NCI-H1694 (cell line): ENCODE measurements around the gene NRIP1.
"Not testable (repeated sequence)": the region's sequence is repeated elsewhere in the genome, so short reads cannot be mapped to it uniquely, and the experiment has no call there.

ENCODE experiments used
- DNase-seq: peaks from one replicate; lab custom pipeline; 2025; lab: John Stamatoyannopoulos, UW

NRIP1 gene

DNA sequence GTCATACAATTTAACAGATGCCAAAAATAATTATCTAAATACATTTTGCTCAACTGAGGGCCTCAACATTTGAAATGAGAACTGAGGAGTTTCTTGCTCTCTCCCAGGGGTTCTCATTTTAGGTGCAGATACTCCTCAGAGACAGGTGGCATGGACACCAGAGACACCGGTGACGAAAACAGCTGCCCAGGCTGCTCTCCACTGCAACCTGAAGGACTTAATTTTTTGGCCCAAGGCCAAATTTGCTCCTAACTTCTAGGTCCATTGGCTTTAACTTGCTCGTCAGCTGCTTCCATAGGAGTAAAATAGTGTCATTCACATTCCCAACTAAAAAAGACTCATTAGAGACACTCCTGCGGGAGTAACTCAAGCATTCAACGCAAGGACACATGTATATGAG lies 87.0 kb downstream of the NRIP1 start:
- DNase-seq = no peak

DNA sequence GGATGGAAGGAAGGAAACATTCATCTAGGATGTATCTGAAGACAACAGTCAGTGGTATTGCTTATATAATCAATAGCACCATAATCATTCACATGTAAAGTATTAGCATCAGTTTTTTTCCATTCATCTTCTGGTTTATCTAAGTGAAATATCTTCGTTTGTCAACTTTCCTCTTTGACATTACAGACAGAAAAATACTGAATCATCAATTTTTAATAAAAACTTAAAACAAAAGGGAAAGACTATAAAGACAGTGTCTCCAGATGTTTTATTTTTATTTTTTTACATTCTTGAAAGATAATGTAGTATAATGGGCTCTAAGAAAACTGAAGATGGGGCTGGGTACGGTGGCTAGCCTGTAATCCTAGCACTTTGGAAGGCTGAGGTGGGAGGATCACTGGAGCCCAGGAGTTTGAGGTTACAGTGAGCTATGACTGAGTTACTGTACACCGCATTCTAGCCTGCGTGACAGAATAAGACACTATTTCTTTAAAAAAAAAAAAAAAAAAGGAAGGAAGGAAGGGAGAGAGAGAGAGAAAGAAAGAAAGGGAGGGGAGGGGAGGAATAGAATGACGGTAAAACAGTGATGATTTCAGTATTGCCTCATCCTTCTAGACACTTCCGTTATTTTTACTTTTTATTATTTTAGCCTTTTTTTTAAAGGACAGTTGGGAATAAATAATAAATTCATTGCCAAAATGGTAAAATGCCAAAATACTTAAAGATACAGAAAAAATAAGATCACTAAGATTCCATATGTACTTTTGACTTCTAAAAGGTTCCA lies 89.5 kb downstream of the NRIP1 start:
- DNase-seq = no peak

DNA sequence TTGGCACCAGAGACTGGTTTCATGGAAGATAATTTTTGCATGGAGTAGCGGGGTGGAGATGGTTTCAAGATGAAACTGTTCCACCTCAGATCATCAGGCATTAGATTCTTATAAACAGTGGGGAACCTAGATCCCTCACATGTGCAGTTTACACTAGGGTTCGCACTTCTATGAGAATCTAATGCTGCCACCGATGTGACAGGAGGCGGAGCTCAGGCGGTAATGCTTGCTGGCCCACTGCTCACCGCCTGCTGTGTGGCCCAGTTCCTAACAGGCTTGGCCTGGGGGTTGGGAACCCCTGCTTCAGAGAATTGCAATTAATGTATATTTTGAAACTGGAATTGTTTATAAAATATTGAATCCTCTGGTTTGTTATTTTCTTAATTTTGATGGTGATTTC lies 92.1 kb downstream of the NRIP1 start:
- DNase-seq = no peak

DNA sequence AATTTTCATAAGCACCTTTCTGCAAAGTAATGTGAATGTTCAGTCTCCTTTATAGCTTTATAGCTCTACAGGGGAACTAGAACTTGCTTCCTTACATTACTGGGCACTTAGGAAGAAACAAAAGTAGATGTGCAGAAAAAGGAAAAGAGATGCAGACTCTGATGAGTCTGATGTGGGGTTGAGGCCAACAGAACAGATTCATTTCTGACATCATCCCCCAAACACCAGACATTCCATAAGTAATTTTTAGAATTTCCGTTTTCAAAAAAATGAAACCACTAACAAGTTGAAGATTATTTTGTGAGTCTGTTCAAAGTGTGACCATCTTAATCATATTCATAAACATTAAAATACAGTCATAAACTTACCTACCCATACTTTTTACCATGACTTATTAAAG lies 96.0 kb downstream of the NRIP1 start:
- no peak for DNase-seq

DNA sequence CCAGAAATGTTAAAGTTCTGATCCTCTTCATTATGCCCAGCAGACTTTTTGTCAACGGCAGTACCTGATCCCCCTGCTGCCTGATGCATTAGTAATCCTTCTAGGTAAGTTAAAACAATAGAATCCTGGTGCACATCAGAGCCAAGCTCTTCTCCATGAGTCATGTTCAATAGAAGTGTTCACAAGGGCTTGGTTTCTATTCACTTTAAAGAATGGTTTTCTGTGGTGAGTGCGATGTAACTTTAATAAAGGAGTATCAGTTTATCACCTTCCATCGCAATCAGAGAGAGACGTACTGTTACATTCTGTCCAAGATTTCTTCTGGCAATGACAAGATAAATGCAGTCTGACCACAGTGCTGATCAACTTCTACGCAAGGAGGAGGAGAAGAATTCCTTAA lies 96.8 kb downstream of the NRIP1 start:
- DNase-seq = no peak

DNA sequence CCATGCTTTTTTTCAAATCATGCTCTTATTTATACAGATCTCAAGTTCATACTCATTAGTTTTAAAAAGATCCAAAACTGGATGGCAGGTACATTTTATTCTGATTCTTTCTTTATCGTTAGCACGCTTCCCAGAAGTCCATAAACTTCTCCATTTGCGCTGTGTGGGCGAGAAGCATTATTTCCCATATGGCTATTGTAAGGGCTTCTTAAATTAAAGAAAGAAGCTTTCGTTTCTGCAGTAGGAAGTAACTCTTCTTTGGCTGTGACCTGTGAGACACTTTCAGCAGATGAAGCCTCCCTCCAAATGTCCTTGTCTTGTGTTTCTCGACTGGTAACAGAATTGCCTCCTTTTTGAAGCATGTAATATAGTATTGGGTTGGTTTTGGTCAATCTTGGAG lies 100.2 kb downstream of the NRIP1 start:
- no peak for DNase-seq

DNA sequence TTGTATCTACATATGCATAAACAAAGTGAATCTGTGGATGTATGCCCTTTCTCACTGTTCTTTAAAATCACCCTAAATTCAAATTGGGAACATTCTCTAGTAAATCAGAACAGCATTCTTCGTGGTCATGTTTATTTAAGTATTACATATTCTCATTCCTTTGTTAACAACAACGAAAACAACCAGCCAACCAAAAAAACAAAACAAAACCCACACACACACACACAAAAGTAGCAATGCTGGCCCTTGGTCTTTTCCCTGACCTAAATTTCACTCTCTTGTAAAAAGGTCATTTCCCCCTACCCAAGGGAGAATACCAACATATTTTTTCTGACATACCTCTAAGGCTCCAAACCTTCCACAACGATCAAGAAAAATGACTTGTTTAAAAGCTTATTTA lies 102.6 kb downstream of the NRIP1 start:
- DNase-seq = no peak

DNA sequence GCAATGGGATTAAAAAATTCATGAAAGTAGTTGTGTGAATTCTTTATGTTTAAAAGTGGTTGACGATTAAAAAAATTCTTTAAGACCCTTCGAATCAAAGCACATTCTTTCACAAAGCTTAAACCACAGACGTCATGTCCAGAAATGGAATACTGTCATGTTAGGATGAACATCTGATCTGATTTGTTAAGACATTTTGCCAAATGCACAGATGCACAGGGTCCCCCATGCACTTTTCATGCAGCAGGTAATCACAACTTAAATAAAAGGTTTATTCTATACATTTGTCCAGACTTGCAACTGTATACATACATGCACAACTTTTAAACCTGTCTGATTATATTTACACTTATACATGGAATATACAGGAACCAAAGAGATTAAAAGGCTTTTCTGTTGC lies 103.3 kb downstream of the NRIP1 start:
- DNase-seq = no peak

DNA sequence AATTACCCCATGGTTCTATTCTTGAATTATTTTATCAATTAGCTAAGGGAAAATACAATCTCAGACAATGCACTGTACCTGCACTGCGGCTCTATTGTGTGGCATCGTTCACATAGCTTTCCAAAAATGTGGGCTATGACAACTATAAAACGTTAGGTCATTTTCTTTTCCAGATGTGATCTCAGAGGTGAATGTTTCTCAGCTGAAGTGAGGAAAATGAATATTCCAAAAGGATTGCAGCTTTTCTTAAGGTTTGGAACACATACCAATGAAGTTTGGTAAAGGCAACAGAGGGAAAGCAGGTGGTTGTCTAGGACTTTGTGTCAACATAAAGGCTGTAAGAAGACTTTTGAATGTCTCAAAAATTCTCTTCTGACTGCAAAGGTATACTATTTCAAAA lies 105.5 kb downstream of the NRIP1 start:
- no peak for DNase-seq

DNA sequence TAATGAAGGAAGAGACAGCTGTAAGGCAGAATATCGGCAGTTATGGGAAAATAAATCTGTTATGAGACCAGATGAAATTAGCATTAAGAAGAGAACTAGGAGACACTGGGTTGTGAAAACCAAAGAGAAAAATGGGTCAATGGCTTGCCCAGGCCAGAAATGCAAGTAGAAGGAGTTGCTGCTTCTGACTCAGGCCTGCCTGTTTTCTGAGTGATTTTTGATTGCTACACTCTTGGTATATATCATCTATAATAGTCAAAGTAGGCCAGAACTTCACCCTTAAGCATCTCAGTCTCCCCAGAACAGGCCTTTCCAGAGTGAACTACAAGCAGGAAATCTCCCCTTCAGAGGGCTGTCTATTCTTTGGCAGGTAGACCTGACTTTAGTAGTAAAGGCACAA lies 107.0 kb downstream of the NRIP1 start:
- DNase-seq = no peak

DNA sequence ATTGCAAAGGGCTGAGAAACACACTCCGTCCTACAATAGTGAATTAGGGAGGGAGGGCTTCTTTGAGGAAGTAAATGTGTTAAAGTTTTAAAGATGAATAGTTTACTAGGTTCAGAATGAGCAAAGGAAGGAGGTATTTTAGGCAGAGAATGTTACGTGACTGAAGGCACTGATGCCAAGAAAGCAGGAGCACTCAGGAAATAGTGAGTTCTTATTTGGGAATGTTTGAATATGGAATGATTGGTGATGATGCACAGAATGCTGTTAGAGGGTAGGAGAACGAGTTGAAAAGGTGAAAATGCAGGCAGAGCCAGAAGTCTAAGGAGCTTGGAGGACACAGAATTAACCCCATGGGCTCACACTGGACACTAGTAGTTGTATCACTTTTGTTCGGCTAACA lies 108.0 kb downstream of the NRIP1 start:
- DNase-seq = no peak

DNA sequence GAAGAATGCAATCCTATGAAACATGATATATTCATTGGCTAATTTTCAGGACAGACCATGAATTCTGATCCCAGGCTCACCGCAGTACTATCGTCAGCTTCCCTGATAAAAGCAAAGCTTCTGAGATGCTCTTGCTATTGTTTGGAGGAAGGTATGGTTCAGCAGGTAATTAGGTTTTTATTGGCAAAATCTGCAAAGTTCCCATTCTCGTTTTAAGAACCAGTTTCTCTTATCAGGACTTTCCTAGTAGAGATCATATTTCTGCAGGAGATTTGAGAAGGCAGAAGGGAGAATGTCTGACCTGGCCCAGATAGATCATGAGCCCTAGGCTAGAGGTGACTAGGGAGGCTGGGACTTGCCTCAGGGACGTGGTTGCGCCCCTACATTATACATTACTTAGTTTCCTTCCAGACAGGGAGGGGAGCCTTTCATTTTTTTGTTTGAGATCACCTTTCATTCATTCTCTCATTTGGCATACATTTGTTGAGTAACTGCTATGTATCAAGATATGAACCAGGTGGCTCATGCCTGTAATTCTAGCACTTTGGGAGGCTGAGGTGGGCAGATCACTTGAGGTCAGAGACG lies 108.8 kb downstream of the NRIP1 start:
- DNase-seq = no peak

DNA sequence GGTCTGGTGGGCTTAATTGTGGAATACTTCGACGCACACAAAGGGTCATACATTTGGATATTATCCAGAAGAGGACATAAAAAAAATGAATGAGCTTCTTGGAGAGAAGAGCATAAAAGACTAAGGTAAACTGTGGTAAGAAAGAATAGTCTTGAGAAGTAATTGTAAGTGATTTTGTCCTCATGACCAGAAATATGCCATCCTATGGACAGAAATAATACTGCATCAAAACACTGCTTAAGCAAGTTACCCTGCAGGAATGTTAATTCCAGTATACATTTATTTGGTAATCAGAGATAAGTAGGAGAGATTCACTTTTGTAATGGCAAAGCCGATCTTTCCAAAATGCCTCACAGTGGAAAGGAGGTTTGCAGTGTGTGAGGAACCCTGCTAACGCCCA lies 111.9 kb downstream of the NRIP1 start:
- no peak for DNase-seq

DNA sequence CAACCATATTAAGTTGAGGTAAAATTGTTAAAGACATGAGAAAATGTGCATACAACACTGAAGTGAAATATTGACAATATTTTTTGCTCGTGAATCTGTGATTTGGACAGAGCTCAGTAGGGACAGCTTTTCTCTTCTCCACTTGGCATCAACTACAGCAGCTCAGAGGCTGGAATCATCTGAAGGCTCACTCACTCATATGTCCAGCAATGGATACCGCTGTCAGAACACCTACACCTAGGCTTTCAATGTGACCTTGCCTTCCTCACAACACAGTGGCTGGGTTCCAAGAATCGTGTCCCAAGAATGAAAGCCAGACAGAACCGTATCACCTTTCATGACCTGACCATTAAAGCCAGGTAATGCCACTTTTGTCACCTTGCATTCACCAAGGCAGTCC lies 115.2 kb downstream of the NRIP1 start:
- DNase-seq = no peak

DNA sequence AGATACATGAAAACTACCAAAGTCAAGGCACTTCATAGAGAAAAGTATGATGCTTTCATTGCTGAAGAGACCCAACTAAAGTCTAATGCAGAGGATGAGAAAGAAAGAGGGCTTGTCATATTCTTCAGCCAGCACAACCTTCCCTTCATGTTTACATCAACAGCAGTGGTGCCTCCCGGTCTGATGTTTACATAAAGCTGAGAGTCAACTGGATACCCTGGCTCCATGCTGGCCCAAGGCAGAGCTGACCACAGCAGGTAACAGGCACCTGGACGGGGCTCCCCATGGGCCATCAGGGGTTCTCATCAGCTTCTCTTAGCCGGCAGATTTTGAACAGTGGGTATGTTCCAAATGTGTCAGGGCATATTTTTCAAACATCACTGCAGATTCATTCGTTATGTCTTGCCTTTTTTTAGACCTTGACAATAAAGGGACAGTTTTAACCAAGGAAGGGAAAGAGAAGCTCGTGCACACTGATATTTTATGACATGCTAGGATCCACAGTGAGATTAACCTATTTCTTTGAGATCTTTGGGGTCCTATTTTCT lies 117.1 kb downstream of the NRIP1 start:
- DNase-seq = no peak

DNA sequence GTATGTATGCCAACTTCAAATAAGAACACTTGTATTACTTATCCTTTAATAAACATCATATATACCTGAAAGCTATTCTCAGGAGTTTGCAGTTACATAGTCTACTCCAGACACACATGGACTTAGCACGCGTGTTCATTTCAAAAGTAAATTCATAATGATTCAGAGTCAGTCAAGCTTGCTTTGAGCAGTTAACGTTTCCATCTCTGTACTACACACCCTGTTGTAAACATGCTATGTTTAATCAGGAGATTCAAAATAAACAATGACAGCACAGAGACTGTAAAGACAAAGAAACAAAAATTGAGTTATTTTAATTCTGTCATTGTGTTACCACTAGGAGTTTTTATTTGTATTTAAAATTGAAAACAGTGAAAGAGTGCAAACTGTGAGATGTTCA lies 119.6 kb downstream of the NRIP1 start:
- DNase-seq = no peak

DNA sequence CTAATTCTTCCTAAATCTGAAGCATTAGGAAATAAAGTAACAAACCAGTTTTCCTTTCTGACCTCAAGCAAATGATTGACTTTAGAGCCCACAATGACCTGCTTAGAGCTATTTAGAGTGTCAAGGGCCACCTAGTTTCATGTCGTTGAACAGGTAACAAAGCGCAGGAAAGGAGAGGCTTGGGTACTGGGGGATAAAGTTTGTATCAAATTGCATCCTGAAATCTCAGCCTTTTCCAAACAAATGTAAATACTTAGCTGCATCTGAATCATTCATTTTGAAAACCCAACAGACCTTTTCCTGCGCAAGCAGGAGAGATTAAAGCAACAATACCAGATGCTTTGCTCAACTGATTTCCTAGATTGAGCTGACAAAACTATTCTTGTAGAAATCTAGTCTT lies 121.2 kb downstream of the NRIP1 start:
- DNase-seq = no peak

DNA sequence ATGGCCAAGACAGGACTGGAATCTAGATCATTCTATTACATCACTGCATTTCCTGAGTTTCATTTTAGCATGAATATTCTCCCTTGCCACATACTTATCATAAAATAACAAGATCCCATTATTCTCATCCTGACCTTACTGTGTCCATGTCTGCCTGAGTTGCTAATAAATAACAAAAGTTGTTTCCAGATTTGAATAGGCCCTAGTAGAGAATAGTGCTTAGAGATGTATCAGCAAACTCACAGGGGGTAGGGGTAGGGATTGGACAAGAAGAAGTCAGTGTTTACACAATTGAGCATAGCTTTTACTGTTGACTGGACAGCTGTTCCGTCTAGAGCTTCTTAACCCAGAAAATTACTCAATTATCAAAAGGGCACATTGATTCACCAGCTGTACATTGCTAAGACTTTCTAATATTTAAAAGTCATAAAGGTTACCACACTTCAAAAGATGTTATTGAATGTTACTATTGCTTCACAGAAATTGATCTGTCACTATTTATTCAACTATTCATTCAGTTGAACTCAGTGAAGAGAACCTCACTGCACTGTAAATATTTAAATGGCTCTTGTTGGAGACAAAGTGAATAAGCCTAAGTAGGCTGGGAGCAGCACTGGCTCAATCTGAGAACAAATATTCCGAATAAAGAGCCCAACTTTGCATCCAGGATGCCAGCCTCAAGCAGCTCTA lies 121.9 kb downstream of the NRIP1 start:
- no peak for DNase-seq

DNA sequence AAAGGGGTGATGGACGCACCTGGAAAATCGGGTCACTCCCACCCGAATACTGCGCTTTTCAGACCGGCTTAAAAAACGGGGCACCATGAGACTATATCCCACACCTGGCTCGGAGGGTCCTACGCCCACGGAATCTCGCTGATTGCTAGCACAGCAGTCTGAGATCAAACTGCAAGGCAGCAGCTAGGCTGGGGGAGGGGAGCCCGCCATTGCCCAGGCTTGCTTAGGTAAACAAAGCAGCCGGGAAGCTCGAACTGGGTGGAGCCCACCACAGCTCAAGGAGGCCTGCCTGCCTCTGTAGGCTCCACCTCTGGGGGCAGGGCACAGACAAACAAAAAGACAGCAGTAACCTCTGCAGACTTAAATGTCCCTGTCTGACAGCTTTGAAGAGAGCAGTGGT lies 137.5 kb downstream of the NRIP1 start:
- not testable (repeated sequence) for DNase-seq

DNA sequence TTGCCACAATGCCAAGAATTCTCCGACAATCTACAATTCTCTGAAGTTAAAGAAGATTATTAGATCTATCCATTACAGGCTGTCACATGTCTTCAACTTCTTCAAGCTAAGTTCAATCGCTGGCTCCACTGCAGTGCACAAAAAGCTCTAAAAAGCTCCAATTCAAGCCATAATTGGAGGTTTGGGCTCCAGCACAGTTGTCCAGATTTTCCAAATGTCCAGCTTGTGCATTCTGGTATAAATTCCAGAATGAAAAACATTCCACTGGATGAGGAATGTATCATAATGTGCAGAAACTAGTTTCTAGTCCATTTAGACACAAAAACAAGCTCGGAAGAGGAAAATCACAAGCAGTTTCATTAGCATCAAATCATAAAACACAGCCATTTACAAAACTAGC lies 138.6 kb downstream of the NRIP1 start:
- no peak for DNase-seq

DNA sequence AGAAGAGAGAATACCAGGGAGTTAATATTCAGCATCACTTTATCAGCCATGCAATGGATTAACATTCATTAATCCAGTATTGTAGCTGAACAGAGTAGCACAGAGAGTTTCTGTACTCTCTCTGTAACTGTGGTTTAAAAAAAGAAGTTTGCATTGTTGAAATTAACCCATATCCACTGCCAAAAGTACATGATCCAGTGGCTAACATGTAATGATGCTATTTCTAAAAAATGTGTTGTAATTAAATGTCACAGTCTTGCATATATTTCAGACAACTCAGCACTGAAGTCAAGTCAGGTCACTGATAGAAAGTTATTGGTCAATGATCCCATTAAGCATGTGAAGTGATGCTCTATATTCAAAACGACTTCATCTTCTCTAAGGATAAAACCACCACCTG lies 141.3 kb downstream of the NRIP1 start:
- no peak for DNase-seq

DNA sequence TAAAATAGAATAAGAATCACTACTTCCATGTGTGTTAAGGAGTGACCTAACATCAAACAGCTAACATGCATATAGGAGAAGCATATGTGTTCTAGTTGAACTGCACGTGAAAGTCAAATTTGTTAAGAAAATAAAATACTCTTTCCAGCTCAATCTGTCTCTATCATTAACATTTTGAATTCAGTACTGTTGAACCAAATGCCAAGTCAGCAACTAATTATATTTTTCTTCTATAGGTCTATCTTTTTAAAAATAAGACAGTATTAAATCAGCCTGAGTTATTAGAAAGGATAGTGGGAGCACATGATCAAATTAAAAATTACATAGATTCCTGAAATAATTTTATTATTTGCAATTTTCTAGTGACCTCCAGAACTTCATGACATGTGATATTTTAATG lies 141.8 kb downstream of the NRIP1 start:
- DNase-seq = no peak

DNA sequence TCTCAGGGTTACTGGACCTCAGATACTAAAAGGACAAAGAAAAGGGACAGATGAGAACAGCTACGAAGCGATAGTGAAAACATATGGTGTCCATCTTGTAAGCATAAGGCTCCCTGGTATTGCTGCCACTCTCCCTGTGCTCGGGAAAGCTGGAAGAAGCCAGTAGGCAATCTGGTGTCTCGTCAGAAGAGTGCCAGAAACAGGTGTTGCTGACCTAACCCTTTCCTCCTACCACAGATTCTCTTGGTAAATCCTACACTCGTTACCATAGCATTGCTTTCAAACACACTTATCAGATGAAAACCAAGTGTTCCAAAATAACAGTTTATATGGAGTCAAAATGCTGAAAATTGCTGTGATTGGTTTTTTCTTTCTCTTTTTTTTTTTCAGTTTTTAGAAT lies 146.3 kb downstream of the NRIP1 start:
- no peak for DNase-seq
